GM10248 (cell line): ENCODE measurements around the gene KCNQ5.

Source experiments
- CTCF ChIA-PET: fragments of 300-600 bp; sonication (Branson Sonifier 250); formaldehyde crosslinking; extraction: SDS; loops from one replicate; lab custom pipeline; 2021; ENCODE audit warnings: antibody characterized with exemption; lab: Yijun Ruan, JAX
- POLR2A ChIA-PET: fragments of 350-650 bp; sonication (Branson Sonifier 250); formaldehyde crosslinking; extraction: SDS; loops from one replicate; lab custom pipeline; 2020; ENCODE audit warnings: antibody characterized with exemption; lab: Yijun Ruan, JAX
- DNase-seq: peaks from one replicate; pipeline ENCODE4 v3.0.0; 2012; ENCODE audit errors: extremely low spot score
- TF ChIP-seq, protein P1 (sequence below): IDR thresholded peaks from 2 replicates; pipeline ENCODE4 v1.5.1; 2012; ENCODE audit warnings: mild to moderate bottlenecking, low read depth; ENCODE audit errors: extremely low read depth, missing control alignments, control extremely low read depth

The KCNQ5 gene

DNA sequence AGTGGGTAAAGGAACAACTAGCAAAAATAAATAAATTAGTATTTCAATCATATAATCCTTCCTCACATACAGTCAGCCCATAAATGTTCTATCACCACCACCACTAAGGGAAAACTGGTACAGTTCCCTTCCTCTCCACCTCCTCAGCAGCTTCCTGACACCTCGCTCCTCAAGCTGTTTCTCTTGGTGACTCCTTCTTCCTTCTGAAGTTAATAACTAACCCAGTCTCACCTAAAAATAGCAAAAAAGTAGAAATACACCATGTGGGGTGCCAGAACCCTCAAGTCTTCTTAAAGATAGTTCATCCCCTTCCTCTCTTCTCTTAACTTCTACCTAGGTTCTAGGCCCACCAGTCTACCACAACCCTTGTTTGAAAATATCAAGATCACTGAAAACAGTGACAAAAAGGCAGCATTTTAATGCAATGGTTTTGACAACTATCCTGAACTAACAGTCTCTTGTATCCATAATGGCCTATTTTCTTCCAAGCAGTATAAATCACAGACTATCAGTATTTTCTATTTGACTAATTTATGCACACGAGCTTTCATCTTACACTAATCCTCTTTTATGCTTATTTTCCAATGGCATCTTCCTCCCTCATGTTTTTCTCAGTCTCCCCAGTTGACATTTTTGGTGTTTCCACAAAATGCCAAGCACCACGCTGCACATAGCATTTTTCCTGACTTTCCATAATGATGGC, 518.0 kb downstream of the KCNQ5 start:
- DNase-seq, result no peak
- TF ChIP-seq, protein P1, sequence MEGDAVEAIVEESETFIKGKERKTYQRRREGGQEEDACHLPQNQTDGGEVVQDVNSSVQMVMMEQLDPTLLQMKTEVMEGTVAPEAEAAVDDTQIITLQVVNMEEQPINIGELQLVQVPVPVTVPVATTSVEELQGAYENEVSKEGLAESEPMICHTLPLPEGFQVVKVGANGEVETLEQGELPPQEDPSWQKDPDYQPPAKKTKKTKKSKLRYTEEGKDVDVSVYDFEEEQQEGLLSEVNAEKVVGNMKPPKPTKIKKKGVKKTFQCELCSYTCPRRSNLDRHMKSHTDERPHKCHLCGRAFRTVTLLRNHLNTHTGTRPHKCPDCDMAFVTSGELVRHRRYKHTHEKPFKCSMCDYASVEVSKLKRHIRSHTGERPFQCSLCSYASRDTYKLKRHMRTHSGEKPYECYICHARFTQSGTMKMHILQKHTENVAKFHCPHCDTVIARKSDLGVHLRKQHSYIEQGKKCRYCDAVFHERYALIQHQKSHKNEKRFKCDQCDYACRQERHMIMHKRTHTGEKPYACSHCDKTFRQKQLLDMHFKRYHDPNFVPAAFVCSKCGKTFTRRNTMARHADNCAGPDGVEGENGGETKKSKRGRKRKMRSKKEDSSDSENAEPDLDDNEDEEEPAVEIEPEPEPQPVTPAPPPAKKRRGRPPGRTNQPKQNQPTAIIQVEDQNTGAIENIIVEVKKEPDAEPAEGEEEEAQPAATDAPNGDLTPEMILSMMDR, result no peak
- CTCF ChIA-PET, result interaction anchor here (3.0 kb wide), 1 partner anchor 10 kb away, joined by 12 read pairs; no protein-coding TSS in a partner anchor
- POLR2A ChIA-PET, result no interaction called here

DNA sequence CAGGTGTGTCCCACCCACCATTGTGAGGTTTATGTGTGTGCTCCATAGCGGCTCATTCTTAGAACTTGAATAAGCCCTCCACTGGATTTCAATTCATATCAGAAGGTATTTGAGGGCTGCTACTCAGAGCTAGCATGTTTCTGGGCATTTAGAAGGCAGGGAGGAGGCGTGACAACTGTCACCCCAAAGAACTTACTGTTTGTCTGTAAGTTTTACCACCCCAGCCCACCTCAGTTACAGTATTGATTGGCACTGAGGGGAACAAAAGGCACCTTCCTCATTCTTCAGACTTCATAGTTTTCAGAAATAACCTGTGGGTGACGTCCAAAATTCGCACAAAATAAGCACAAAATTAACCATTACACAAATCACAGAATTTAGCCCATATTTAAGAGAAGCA, 521.7 kb downstream of the KCNQ5 start:
- TF ChIP-seq, protein P1, result no peak
- DNase-seq, result no peak
- CTCF ChIA-PET, result interaction anchor here (1.0 to 3.2 kb wide), 3 partner anchors 10 to 14 kb away, joined by 4 to 17 read pairs (median 10); no protein-coding TSS in a partner anchor
- POLR2A ChIA-PET, result no interaction called here

DNA sequence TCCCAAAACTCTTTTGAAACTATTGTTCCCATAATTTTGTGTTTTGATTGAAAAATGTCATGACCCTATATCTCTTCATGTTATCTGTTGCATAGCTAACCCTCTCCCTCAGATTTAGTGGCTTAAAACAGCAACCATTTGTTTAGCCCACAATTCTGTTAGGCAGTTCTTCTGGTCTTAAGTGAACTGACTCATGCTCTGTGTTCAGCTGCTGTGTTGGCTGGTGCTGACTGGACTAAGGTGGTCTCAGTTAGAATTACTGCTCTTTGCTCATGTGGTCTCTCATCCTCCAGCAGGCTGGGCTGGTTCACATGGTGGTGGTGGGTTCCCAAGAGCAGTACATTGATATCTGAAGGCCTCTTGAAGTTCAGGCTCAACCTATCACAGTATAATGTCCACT, 522.7 kb downstream of the KCNQ5 start:
- ChIA-PET CTCF (interaction anchor here (0.9 to 3.2 kb wide), 6 partner anchors 9 to 528 kb away, joined by 4 to 17 read pairs (median 5); no protein-coding TSS in a partner anchor), POLR2A (no interaction called here)
- no peak for DNase-seq
- TF ChIP-seq, protein P1, result no peak

DNA sequence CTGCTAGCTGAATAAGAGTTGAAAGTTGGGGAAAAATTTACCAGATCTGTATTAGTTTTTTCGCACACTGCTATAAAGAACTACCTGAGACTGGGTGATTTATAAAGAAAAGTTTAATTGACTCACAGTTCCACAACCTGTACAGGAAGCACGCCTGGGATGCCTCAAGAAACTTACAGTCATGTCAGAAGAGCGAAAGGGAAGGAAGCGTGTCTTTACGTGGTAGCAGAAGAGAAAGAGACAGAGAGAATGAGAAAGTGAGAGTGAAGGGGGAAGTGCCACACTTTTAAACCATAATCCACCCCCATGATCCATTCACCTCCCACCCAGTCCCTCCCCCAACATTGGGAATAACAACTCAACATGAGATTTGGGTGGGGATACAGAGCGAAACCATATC, 523.8 kb downstream of the KCNQ5 start:
- ChIA-PET POLR2A (no interaction called here), CTCF (interaction anchor here (1.2 kb wide), 1 partner anchor 19 kb away, joined by 4 read pairs; no protein-coding TSS in a partner anchor)
- no peak for DNase-seq
- TF ChIP-seq, protein P1, result no peak

DNA sequence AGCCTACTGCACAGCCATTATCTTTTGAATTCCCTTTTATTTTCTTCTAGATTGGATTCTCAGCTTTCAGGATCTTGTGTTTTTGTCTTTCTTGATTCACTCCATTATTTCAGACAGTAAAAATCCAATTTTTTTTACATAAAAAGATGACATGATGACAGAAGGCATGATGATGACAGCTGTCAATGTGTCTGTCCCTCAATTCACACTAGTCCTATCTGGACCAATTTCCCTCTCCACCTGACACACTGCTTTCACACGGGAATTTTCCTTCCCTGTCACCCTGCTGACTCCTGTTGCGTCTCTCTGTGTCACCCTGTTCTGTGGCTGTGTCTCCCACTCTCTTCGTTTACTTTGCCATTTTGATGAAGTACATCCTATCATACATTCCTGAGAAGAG, 529.9 kb downstream of the KCNQ5 start:
- TF ChIP-seq, protein P1, result no peak
- ChIA-PET CTCF (interaction anchor here (1.2 to 4.7 kb wide), 7 partner anchors 10 to 740 kb away, joined by 3 to 20 read pairs (median 6); no protein-coding TSS in a partner anchor), POLR2A (no interaction called here)
- DNase-seq, result no peak

DNA sequence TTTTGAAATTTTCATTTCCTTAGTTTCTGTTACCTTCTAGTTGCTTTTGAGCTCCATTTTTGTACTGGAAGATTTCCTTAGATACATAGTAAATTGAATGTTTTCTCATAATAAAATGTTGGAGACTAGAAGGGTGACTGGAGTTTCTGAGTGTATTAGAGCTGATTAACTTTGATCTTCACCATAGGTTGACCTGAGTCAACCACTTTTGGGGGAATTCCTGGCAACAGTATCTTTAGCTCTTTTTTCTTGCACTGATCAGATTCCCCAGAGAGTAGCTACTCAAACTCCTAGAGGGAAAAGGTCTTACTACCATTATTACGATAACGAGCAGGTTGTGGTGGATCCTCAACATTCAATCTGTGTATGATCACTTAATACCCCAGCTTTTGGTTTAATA, 530.7 kb downstream of the KCNQ5 start:
- ChIA-PET POLR2A (no interaction called here), CTCF (interaction anchor here (0.9 to 4.7 kb wide), 10 partner anchors 8 to 741 kb away, joined by 3 to 20 read pairs (median 5); no protein-coding TSS in a partner anchor)
- TF ChIP-seq, protein P1, result no peak
- no peak for DNase-seq
